ENCODE data around the gene WDR74.
"Not testable (repeated sequence)": the region's sequence is repeated elsewhere in the genome, so short reads cannot be mapped to it uniquely, and the experiment has no call there.

WDR74 gene

GRCh38 chr11:62860835-62861563 lies 21.6 kb upstream of the WDR74 start:
- Histone ChIP-seq H3K4me1 (ENCODE audit: low read length) (peaks cover 47% of the 10 kb centered on the region), H3K4me2 (ENCODE audit: low read length) (peak overlapping the region; percentile 20; the same call in 1 of the 2 replicates), H3K36me3 (replicated peaks; ENCODE audit: low read depth, low read length) (peaks cover 34% of the 10 kb centered on the region), H3K27ac (ENCODE audit: low read length) (peak overlapping the region; percentile 42), H4K20me1 (ENCODE audit: insufficient read depth, low read length) (peaks cover 30% of the 10 kb centered on the region), H3K9ac (ENCODE audit: low read length) (no peak overlapping the region), H3K27me3 (ENCODE audit: low read depth, low read length) (no peaks in the 10 kb centered on the region), H3K9me3 (ENCODE audit: insufficient read depth, low read length) (no peaks in the 10 kb centered on the region), H3K4me3 (ENCODE audit: low read length) (no peak overlapping the region), H2AFZ (ENCODE audit: low read depth, low read length) (no peak overlapping the region), H3K79me2 (ENCODE audit: low read length) (peaks cover 100% of the 10 kb centered on the region)
- no peak for TF ChIP-seq EZH2phosphoT487 (IDR thresholded peaks at IDR 0.05; ENCODE audit: low read depth)
- no peak for TF ChIP-seq CTCF (IDR thresholded peaks at IDR 0.05; ENCODE audit: low read depth, low read length)

DNA sequence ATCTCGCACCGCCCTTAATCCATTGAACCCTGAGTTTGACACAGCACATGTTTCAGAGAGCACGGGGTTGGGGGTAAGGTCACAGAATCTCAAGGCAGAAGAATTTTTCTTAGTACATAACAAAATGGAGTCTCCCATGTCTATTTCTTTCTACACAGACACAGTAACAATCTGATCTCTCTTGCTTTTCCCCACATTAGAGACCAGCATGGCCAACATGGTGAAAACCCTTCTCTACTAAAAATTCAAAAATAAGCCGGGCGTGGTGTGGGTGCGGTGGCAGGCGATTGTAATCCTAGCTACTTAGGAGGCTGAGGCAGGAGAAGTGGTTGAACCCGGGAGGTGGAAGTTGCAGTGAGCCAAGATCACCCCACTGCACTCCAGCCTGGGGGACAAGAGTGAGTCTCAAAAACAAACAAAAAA lies 19.9 kb upstream of the WDR74 start:
- not testable (repeated sequence) for H3K9ac ChIP-seq (ENCODE audit: low read length); H3K27me3 ChIP-seq (ENCODE audit: low read depth, low read length); H3K27ac ChIP-seq (ENCODE audit: low read length); H3K9me3 ChIP-seq (ENCODE audit: insufficient read depth, low read length); H3K4me2 ChIP-seq (ENCODE audit: low read length); H2AFZ ChIP-seq (ENCODE audit: low read depth, low read length); H3K4me3 ChIP-seq (ENCODE audit: low read length)
- peaks cover 100% of the 10 kb centered on the region for H3K79me2 ChIP-seq (ENCODE audit: low read length)
- H4K20me1 ChIP-seq (ENCODE audit: insufficient read depth, low read length) = peaks cover 27% of the 10 kb centered on the region
- peaks cover 38% of the 10 kb centered on the region for H3K36me3 ChIP-seq (replicated peaks; ENCODE audit: low read depth, low read length)
- peaks cover 51% of the 10 kb centered on the region for H3K4me1 ChIP-seq (ENCODE audit: low read length)

GRCh38 chr11:62858201-62858600 lies 18.8 kb upstream of the WDR74 start:
- Histone ChIP-seq H3K36me3 (replicated peaks; ENCODE audit: low read depth, low read length) (peaks cover 39% of the 10 kb centered on the region), H3K27ac (ENCODE audit: low read length) (peak overlapping the region; percentile 82), H3K9me3 (ENCODE audit: insufficient read depth, low read length) (no peaks in the 10 kb centered on the region), H3K4me1 (ENCODE audit: low read length) (peaks cover 61% of the 10 kb centered on the region), H3K4me2 (ENCODE audit: low read length) (peak overlapping the region; percentile 91), H3K4me3 (ENCODE audit: low read length) (peak overlapping the region; percentile 93), H4K20me1 (ENCODE audit: insufficient read depth, low read length) (peaks cover 29% of the 10 kb centered on the region), H2AFZ (ENCODE audit: low read depth, low read length) (no peak overlapping the region), H3K27me3 (ENCODE audit: low read depth, low read length) (no peaks in the 10 kb centered on the region), H3K9ac (ENCODE audit: low read length) (peak overlapping the region; percentile 98), H3K79me2 (ENCODE audit: low read length) (peaks cover 100% of the 10 kb centered on the region)
- TF ChIP-seq EZH2phosphoT487 (IDR thresholded peaks at IDR 0.05; ENCODE audit: low read depth) = no peak
- TF ChIP-seq CTCF (IDR thresholded peaks at IDR 0.05; ENCODE audit: low read depth, low read length) = no peak

DNA sequence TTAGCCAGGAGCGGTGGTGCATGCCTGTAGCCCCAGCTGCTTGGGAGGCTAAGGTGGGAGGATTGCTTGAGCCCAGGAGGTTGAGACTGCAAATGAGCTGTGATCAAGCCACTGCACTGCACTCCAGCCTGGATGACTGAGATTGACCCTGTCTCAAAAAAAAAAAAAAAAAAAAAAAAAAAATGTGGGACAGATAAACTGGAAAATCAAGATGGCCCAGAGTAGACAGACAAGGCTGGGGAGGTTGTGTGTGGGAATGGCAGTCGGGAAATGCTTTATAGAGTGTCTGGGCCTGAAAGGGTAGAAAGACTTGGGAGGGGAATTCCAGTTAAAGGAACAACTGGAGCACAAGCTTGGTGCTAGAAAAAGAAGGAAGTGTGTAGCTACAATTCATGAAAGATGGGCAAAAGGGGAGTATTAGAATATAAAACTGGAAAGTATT lies 18.2 kb upstream of the WDR74 start:
- Histone ChIP-seq H3K4me2 (ENCODE audit: low read length) (peak overlapping the region; percentile 91), H2AFZ (ENCODE audit: low read depth, low read length) (no peak overlapping the region), H4K20me1 (ENCODE audit: insufficient read depth, low read length) (peaks cover 30% of the 10 kb centered on the region), H3K4me3 (ENCODE audit: low read length) (peak overlapping the region; percentile 93), H3K79me2 (ENCODE audit: low read length) (peaks cover 97% of the 10 kb centered on the region), H3K27me3 (ENCODE audit: low read depth, low read length) (no peaks in the 10 kb centered on the region), H3K4me1 (ENCODE audit: low read length) (peaks cover 61% of the 10 kb centered on the region), H3K36me3 (replicated peaks; ENCODE audit: low read depth, low read length) (peaks cover 44% of the 10 kb centered on the region), H3K9ac (ENCODE audit: low read length) (peak overlapping the region; percentile 98), H3K27ac (ENCODE audit: low read length) (peak overlapping the region; percentile 82), H3K9me3 (ENCODE audit: insufficient read depth, low read length) (no peaks in the 10 kb centered on the region)
- TF ChIP-seq CTCF (IDR thresholded peaks at IDR 0.05; ENCODE audit: low read depth, low read length) (no peak), EZH2phosphoT487 (IDR thresholded peaks at IDR 0.05; ENCODE audit: low read depth) (no peak)

Data from OCI-LY3 (cell line).